G401 (cell line): ENCODE results near the gene AGBL4. TPM values are rescaled to one million over a fixed set of nuclear protein-coding genes. Genes with fewer than 3 reads are reported as not detected.

Experiments used
- DNase-seq: peaks from one replicate; pipeline ENCODE4 v3.0.0-alpha.2; 2015; ENCODE audit warnings: low spot score
- in situ Hi-C: cut with HindIII; loops from 2 replicates; pipeline ENCODE4 v1.10.0; 2016; ENCODE audit warnings: low sequenced_read_pairs, mixed read lengths
- total RNA-seq: library from RNA; depleted of rRNA; stranded (reverse); fragments of >200 nt; shearing (Covaris generic); gene quantifications from 2 replicates; pipeline ENCODE4 v1.2.3, GENCODE V29; 2014

AGBL4 gene
- total RNA-seq, 1 experiment from 2014 or later, result not detected

DNA sequence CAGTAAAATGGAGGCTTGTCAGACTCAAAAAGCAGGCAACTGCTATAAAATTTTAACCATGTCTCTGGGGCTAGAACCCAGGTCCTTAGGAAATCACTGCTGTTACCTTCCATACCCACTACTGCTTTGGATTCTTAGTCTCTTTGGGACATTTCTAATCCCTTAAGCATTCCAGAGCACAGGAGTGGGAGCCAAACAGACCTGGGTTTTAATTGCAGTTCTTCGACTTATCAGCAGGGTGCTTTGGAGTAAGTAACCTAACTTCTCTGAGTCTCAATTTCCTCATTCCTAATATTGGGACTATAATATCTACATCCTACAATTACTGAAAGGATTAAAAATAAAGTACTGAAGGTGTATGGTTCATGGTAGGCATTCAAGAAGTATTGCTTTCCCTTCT is 1086.0 kb downstream of the AGBL4 start:
- in situ Hi-C loops, result no loop called here
- DNase-seq, result no peak

GRCh38 chr1:48936436-48936835 is 1087.3 kb downstream of the AGBL4 start:
- in situ Hi-C loops, result no loop called here
- no peak for DNase-seq

- DNase-seq, result no peak
- in situ Hi-C loops, result no loop called here
These were observed 1091.4 kb downstream of the AGBL4 start for GRCh38 chr1:48932366-48932765.

DNA sequence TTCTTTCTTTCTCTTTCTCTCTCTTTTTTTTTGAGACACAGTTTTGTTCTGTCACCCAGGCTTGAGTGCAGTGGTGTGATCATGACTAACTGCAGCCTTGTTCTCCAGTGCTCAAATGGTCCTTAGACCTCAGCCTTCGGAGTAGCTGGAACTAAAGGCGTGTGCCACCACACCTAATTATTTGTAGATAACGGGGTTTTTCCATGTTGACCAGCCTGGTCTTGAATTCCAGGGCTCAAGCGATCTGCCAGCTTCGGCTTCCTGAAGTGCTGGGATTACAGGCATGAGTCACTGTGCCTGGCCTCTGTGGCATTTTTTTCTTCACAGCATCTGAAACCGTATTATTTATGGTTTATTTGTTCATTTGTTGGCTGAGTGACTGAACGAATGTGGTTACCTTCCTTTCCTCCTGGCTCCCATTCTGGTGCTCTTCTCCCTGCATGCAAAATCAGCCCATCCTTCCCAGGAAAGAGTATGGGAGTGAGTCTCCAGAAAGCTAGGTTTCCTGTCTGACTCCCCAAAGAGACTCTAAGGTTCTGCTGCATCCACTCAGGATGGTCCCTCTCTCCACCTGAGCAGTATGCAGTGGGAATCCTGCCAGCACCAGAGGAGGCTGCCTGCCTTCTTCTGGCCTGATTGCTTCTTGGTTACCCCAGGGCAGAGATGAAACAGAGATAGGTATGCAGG is 1092.1 kb downstream of the AGBL4 start:
- in situ Hi-C loops, result no loop called here
- DNase-seq, result peak; percentile 22

DNA sequence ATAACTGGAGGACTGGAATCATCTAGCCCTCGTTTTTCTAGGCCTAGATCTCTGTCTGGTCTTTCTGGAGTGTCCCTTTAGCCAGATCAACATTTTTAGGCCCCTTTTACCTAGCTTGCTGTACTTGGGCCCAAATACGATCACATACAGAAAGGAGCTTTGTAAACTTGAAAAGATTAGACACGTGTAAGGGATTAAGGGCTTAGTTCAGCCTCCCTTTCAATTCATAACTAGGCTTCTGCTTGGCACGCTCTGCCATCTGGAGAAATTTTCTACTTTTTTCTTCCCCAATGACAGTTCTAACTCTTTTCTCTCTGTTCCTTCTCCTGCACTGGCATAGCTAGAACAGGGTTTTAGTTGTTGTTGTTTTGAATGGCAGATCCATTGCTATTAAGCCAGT is 1093.7 kb downstream of the AGBL4 start:
- no peak for DNase-seq
- in situ Hi-C loops, result no loop called here

- in situ Hi-C loops, result no loop called here
- DNase-seq, result no peak
These were observed 1099.7 kb downstream of the AGBL4 start for GRCh38 chr1:48924099-48924498.

- no peak for DNase-seq
- in situ Hi-C loops, result no loop called here
These were observed 1100.6 kb downstream of the AGBL4 start for GRCh38 chr1:48923116-48923515.

DNA sequence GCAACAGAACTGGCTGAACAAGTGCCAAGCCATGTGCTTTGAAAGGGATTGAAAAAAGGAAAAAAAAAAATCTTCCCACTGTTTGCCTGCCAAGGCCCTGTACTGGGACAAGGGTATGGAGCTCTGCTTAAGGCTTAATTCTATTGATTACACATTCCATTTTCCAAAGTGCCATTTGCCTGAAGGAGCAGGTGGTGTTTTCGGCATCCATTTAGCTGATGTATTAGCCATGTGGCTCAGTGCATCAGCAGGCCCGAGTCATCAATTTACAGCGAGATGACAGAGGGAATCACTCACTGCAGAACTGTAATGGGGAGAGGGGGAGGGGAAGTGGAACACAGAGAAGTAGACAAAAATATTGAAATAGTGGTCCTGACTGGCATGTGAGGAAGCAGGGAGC is 1102.9 kb downstream of the AGBL4 start:
- in situ Hi-C loops, result no loop called here
- peak; percentile 12 for DNase-seq

DNA sequence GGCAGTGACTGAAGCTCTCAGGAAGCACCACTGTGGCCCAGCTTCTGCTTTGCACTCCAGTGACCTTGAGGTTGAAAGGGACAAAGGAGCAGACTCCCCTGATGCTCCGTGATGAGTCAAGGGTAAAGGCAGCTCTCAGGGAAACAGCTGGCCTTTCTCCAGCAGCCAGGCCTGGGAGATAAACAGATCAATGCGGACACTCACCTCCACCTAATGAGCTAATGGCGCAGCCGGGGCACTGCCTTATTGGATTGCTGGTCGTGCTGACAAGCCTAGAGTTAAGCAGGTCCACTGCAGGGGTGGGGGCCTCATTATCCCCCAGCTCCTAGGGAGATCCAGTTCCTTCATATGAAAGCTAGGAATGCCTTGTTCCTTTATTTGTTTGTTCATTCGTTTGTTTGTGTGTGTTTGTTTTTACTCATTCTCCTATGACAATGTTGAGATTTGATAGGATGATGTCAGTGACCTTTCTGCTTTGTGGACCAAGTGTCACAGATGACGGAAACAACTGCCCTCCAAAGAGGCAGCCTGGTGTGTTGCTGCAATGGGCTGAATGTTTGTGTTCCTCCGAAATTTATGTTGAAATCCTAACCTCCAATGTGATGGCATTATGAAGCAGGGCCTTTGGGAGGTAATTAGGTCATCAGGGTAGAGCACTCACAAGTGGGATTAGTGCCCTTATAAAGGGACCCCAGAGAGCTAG is 1105.7 kb downstream of the AGBL4 start:
- no peak for DNase-seq
- in situ Hi-C loops, result no loop called here

DNA sequence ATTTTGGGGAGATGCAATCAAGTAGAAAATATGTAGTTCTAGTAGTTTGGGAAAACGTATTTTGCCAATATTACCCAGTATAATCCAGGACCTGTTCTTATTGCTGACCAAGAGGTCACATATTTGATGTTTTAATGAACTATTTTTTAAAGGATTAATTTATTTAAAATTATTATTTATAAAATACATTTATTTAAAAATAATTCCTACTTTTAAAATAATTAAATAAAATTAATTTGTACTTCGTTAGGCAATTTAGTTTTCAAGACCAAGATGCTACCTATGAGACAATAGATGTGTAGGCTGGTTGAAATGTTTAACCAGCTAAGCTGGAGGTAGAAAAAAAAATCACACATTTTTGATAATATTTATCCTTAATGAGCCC is 1106.7 kb downstream of the AGBL4 start:
- no peak for DNase-seq
- in situ Hi-C loops, result no loop called here

DNA sequence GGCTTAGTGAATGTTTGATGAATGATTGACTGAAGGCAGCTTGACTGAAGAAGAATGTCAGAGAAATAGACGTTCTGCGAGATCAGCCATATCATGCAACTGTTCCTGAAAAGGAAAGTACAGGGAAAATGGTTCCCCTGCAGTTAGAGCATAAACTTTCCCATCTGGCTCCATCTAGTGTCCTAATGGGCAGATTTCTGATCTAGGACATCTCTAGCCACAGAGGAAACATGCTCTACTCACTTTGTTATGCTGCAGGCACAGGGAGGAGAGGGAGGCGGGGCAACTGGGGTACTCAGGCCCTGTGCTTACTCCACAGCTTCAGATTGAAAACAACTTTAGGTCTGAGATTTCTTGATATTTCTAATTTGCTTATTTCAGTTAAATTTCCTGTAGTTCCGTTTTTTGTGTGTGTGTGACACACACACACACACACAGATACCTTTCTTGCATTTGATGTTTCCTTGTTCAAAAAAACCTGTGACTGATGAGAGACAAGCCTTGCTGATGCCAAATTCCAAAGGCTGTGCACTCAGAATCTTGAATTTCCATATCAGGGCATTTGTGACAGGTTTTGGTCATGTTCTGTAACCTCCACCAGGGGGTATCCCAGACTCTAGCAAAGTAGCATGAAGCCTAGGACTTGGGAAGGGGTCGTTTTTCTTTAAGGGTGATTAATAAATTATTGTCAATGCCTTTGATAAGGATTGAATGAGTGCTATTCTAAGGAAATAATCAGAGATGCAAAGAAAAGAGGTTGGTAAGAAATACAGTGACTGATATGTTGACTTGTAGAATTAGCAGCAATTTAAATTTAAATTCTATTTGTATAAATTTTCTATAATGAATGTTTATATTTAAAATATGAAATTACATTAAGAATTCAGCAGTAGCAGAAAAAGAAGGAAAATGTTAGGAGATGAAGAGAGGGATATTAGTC is 1107.4 kb downstream of the AGBL4 start:
- in situ Hi-C loops, result no loop called here
- DNase-seq, result peak; percentile 14

DNA sequence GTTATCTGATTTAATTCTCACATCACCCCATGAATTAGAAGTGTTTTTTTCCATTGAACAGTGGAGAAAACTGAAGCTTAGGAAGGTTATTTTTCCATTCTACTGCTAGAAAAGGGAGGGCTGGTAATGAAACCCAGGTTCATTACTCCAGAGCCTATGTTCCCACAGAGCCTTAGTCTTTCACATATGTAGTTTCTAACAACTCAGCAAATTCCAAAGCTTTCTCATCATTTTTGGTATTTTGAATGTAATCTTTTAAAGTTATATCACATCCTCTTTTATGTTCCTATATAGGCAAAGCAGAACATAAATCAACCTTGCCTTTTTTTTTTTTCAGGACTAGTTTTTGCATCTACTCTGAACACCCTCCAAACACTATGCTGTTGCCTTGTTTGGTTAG is 1115.1 kb downstream of the AGBL4 start:
- in situ Hi-C loops, result no loop called here
- DNase-seq, result no peak

DNA sequence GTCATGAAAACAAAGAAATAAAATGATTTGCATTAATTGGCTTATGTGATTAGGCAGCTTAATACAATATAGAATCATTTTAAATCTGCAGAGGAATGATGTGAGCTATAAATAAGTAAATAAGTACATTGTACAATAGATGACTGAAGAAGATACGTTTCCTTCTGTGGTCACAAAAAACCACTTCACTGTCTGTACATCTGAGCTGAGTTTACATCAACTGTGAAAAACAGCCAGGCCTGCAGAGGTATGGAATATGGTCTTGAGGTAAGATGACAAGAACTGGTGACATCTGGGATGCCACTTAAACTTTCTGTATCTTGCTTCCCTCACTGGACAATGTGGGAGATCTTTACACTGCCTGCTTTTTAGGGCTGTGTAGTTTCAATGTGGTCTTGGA is 1117.0 kb downstream of the AGBL4 start:
- no peak for DNase-seq
- in situ Hi-C loops, result no loop called here

DNA sequence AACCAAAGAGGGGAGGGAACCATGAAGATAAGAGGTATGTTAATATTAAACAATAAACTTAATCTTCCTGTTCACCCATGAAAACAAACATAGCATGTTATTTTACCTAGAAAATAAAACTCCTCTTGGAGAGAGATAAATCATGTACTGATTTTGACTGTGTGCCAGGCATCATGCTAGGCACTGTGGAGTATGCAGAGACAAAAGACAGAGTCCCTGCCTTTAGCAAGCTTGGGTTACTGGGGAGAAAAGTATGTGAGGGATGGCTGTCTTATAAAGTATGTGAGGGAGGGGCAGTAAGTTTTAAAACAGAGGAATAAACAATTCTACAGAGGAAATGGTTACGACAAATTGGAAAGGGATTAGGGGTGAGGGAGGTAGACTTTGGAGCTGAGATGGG is 1117.6 kb downstream of the AGBL4 start:
- no peak for DNase-seq
- in situ Hi-C loops, result no loop called here

DNA sequence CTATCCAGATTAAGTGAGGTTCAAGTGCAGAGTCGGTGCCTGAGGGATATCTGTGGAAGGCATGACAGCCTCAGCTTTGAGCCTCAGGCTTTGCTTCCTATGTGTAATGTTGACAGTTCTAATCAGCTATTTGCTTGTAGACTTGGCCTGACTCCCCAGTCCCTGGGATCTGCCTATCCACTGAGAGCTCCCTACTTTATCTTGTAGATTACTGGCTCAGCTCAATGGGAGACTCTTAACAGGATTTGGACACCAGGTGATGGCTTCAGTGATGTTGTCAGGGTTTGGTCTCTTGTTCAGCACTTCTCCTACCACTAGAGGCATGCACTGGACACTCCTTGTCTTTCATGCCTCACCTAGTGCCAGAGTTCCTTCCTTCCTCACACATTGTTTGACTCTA is 1120.5 kb downstream of the AGBL4 start:
- DNase-seq, result no peak
- in situ Hi-C loops, result no loop called here

DNA sequence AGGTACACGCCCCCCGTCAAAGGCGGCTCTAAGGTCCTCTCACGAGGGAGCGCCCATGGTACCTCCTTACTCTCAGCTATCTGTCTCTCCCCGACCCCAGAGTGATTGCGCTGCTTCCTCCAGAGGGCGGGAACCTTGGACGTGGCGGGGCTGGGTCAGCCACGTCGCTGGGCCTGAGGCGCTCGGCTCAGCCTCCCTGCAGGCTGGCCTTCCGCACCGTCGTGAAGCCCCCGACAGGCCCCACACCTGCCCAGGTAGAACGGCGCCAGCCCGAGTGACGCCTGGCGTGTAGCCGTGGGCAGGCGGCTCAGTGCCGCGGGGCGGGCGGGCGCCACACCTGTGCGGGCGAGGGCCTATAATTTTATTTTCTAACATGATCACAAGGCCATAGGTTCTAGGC is 1124.9 kb downstream of the AGBL4 start:
- in situ Hi-C loops, result no loop called here
- no peak for DNase-seq

GRCh38 chr1:48889615-48890014 is 1134.1 kb downstream of the AGBL4 start:
- in situ Hi-C loops, result no loop called here
- no peak for DNase-seq

GRCh38 chr1:48889082-48889481 is 1134.7 kb downstream of the AGBL4 start:
- no peak for DNase-seq
- in situ Hi-C loops, result no loop called here

DNA sequence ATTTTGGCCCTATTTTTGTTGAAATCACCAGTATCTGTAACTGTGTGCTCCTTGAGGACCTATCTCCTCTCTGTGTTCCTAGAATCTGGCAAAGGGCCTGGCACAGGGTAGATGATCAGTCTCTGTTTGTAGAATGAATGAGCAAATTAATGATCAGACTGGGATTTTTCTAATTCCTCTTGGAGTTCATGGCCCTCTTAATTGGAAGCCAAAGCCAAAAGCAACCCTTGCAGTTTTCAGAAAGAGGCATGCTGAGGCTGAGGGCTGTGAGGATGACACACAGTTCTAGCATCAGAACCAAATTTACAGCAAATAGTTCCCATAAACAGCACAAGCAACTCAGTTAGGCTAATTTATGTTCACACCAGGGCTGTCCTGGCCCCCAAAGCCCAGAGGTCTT is 1136.0 kb downstream of the AGBL4 start:
- no peak for DNase-seq
- in situ Hi-C loops, result no loop called here

DNA sequence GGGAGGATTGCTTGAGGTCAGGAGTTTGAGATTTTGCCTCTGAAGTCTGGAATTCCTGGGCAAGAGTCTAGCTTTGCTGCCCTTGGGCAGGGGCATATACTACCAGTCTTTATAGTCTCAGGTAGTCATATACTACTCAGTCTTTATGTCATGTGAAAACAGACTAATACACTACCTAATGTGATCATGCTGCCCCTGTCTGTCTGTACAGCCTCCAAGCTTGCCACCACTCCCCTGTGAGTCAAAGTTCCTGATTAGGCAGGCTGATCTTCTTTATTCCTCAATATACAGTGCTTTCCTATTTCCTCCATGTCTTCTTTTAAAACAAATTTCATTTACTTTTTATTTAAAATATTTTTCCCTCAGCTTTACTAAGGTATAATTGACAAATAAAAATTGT is 1141.7 kb downstream of the AGBL4 start:
- in situ Hi-C loops, result no loop called here
- DNase-seq, result no peak
